Body of pancreas (tissue), 4 donors: Measurements from ENCODE around the gene CYS1.

Experiments used
- POLR2A ChIP-seq, 3 donors: fragments of 450-650 bp; IDR thresholded peaks; one replicate each; pipeline ENCODE4 v1.6.1; 2016; ENCODE audit warnings: antibody characterized with exemption in 3 of 3, mild to moderate bottlenecking in 2 of 3
- TF ChIP-seq, protein P1 (sequence below), 7 experiments: fragments of 450-650 bp in 4 of 7; fragments of 200-600 bp in 3 of 7; sonication (generic) in 3 of 7; IDR thresholded peaks; one replicate each; pipeline ENCODE4 v1.5.1; 2016 to 2019; ENCODE audit warnings: antibody characterized with exemption in 7 of 7

DNA sequence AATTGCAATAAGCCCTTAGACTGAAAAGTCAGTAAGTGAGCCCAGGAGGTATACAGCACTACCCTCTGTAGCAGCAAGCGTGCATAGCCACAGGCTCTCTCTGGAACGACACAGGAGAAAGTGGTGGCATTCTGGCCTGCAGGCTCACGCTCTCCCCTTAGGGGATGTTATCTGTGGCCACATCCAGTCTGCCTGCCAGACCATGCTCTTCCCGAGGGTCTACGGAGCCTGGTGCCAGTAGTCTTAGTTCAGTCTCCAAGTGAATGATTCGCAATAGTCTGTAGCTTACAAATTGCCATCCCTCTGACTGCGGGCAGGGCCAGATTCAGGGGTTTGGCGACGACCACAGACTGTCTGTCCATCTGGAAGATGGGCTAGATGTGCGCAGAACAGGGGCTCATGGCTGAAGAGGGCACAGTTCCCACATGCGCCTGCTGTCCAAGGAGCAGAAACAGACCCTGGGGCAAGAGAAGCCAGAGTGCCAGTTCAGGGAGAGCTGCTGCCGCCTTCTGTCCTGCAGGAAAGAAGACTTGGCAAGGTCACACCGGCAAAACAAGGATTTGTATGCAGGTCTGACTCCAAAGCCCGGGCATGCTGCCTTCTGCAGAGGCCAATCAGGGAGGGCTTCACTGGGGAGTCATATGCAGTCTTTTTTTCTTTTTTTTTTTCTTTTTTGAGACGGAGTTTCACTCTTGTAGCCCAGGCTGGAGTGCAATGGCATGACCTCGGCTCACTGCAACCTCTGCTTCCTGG is 40.4 kb downstream of the CYS1 start:
- TF ChIP-seq, protein P1, sequence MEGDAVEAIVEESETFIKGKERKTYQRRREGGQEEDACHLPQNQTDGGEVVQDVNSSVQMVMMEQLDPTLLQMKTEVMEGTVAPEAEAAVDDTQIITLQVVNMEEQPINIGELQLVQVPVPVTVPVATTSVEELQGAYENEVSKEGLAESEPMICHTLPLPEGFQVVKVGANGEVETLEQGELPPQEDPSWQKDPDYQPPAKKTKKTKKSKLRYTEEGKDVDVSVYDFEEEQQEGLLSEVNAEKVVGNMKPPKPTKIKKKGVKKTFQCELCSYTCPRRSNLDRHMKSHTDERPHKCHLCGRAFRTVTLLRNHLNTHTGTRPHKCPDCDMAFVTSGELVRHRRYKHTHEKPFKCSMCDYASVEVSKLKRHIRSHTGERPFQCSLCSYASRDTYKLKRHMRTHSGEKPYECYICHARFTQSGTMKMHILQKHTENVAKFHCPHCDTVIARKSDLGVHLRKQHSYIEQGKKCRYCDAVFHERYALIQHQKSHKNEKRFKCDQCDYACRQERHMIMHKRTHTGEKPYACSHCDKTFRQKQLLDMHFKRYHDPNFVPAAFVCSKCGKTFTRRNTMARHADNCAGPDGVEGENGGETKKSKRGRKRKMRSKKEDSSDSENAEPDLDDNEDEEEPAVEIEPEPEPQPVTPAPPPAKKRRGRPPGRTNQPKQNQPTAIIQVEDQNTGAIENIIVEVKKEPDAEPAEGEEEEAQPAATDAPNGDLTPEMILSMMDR (IDR thresholded peaks at IDR 0.05), result peak in 4 of 7 experiments; percentile 34 to 54 (median 40)
- TF ChIP-seq POLR2A (IDR thresholded peaks at IDR 0.05), result no peak
